Progenitor cell of endocrine pancreas (in vitro differentiated cells): ENCODE data around the gene CRYBA2. TPM values are rescaled to one million over a fixed set of nuclear protein-coding genes. Genes with fewer than 3 reads are reported as not detected.

Experiments used
- DNase-seq: peaks from one replicate; pipeline ENCODE4 v3.0.0; 2021; ENCODE audit warnings: low spot score; ENCODE audit not compliant: unreplicated experiment
- H3K27ac Mint-ChIP-seq: 2 replicates; pipeline ENCODE4 v1.8.0; 2021; ENCODE audit warnings: mild to moderate bottlenecking, moderate library complexity, mixed read lengths
- H3K27me3 Mint-ChIP-seq: 2 replicates; pipeline ENCODE4 v1.8.0; 2021; ENCODE audit warnings: mixed read lengths
- H3K36me3 Mint-ChIP-seq: 2 replicates; pipeline ENCODE4 v1.8.0; 2022; ENCODE audit warnings: mixed read lengths; ENCODE audit not compliant: insufficient read depth
- H3K4me1 Mint-ChIP-seq: 2 replicates; pipeline ENCODE4 v1.8.0; 2021; ENCODE audit warnings: low read depth, mixed read lengths
- H3K4me3 Mint-ChIP-seq: 2 replicates; pipeline ENCODE4 v1.8.0; 2021; ENCODE audit warnings: low read depth, mild to moderate bottlenecking, moderate library complexity, mixed read lengths
- H3K9me3 Mint-ChIP-seq: 2 replicates; pipeline ENCODE4 v1.8.0; 2021; ENCODE audit warnings: low read depth, mixed read lengths
- CTCF ChIP-seq: fragments of 200-600 bp; sonication (generic); IDR thresholded peaks from one replicate; pipeline ENCODE4 v1.5.0; 2021; ENCODE audit warnings: antibody characterized with exemption, mild to moderate bottlenecking; ENCODE audit not compliant: unreplicated experiment
- total RNA-seq: library from RNA; stranded (reverse); gene quantifications from 2 replicates; pipeline ENCODE4 v1.2.1, GENCODE V29; 2021

CRYBA2 gene
- total RNA-seq, 1 donor from 2014 or later: 30.1 TPM

GRCh38 chr2:218992196-218992595 is 1.0 kb downstream of the CRYBA2 start:
- H3K9me3 Mint-ChIP-seq: no peaks in the 10 kb centered on the region
- peaks cover 89% of the 10 kb centered on the region for H3K27me3 Mint-ChIP-seq
- no peak overlapping the region for H3K27ac Mint-ChIP-seq
- no peak for DNase-seq
- peaks cover 5% of the 10 kb centered on the region for H3K4me1 Mint-ChIP-seq
- H3K36me3 Mint-ChIP-seq: no peaks in the 10 kb centered on the region
- TF ChIP-seq CTCF: no peak
- H3K4me3 Mint-ChIP-seq: no peak overlapping the region

GRCh38 chr2:218991674-218992168 is 1.5 kb downstream of the CRYBA2 start:
- Mint-ChIP-seq H3K4me1 (peaks cover 4% of the 10 kb centered on the region), H3K27me3 (peaks cover 91% of the 10 kb centered on the region), H3K4me3 (no peak overlapping the region), H3K27ac (peak overlapping the region; percentile 26), H3K9me3 (no peaks in the 10 kb centered on the region), H3K36me3 (no peaks in the 10 kb centered on the region)
- DNase-seq: no peak
- no peak for TF ChIP-seq CTCF

GRCh38 chr2:218990612-218991011 is 2.6 kb downstream of the CRYBA2 start:
- Mint-ChIP-seq H3K36me3 (no peaks in the 10 kb centered on the region), H3K27ac (no peak overlapping the region), H3K4me3 (no peak overlapping the region), H3K9me3 (no peaks in the 10 kb centered on the region), H3K4me1 (peaks cover 1% of the 10 kb centered on the region), H3K27me3 (peaks cover 92% of the 10 kb centered on the region)
- TF ChIP-seq CTCF: no peak
- DNase-seq: no peak

- H3K27ac Mint-ChIP-seq: no peak overlapping the region
- DNase-seq: no peak
- peaks cover 90% of the 10 kb centered on the region for H3K27me3 Mint-ChIP-seq
- peaks cover 1% of the 10 kb centered on the region for H3K4me1 Mint-ChIP-seq
- no peak for TF ChIP-seq CTCF
- H3K36me3 Mint-ChIP-seq: no peaks in the 10 kb centered on the region
- H3K4me3 Mint-ChIP-seq: no peak overlapping the region
- no peaks in the 10 kb centered on the region for H3K9me3 Mint-ChIP-seq
These were observed 3.2 kb downstream of the CRYBA2 start for GRCh38 chr2:218990052-218990451.

- no peak for DNase-seq
- no peak for TF ChIP-seq CTCF
- H3K27ac Mint-ChIP-seq: no peak overlapping the region
- no peak overlapping the region for H3K4me3 Mint-ChIP-seq
- H3K9me3 Mint-ChIP-seq: no peaks in the 10 kb centered on the region
- H3K4me1 Mint-ChIP-seq: peaks cover 3% of the 10 kb centered on the region
- peaks cover 89% of the 10 kb centered on the region for H3K27me3 Mint-ChIP-seq
- no peaks in the 10 kb centered on the region for H3K36me3 Mint-ChIP-seq
These were observed 4.6 kb downstream of the CRYBA2 start for GRCh38 chr2:218988650-218989049.
